ENCODE data around the gene OR10AD1. TPM values are rescaled to one million over a fixed set of nuclear protein-coding genes. Genes with fewer than 3 reads are reported as not detected.

OR10AD1 gene
- total and polyA plus RNA-seq, 2 experiments from 2014 or later, result not detected

DNA sequence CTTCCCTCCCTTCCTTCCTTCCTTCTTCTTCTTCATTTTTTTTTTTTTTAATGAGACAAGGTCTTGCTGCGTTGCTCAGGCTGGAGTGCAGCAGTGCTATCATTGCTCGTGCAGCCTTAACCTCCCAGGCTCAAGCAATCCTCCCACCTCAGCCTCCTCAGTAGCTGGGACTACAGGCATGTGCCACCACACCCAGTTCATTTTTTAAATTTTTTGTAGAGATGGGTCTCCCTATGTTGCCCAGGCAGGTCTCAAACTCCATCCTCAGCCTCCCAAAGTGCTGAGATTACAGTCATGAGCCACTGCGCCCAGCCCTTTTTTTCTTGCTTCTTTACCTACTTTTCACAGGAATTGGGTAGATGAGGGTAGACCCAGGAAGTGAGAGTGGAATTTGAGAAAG, 1.6 kb downstream of the OR10AD1 start:
- Histone ChIP-seq H3K9me3 (ENCODE audit: low read depth) (no peaks in the 10 kb centered on the region), H3K27ac (no peak overlapping the region), H3K36me3 (no peaks in the 10 kb centered on the region), H3K4me3 (no peak overlapping the region), H3K4me1 (ENCODE audit: low read depth) (no peaks in the 10 kb centered on the region), H3K27me3 (peaks cover 3% of the 10 kb centered on the region)
- TF ChIP-seq, protein P1, sequence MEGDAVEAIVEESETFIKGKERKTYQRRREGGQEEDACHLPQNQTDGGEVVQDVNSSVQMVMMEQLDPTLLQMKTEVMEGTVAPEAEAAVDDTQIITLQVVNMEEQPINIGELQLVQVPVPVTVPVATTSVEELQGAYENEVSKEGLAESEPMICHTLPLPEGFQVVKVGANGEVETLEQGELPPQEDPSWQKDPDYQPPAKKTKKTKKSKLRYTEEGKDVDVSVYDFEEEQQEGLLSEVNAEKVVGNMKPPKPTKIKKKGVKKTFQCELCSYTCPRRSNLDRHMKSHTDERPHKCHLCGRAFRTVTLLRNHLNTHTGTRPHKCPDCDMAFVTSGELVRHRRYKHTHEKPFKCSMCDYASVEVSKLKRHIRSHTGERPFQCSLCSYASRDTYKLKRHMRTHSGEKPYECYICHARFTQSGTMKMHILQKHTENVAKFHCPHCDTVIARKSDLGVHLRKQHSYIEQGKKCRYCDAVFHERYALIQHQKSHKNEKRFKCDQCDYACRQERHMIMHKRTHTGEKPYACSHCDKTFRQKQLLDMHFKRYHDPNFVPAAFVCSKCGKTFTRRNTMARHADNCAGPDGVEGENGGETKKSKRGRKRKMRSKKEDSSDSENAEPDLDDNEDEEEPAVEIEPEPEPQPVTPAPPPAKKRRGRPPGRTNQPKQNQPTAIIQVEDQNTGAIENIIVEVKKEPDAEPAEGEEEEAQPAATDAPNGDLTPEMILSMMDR (IDR thresholded peaks at IDR 0.05; ENCODE audit: low read depth, low read length), result no peak
- DNase-seq (ENCODE audit: low read depth in 1 of 2, low spot score in 1 of 2), result no peak

DNA sequence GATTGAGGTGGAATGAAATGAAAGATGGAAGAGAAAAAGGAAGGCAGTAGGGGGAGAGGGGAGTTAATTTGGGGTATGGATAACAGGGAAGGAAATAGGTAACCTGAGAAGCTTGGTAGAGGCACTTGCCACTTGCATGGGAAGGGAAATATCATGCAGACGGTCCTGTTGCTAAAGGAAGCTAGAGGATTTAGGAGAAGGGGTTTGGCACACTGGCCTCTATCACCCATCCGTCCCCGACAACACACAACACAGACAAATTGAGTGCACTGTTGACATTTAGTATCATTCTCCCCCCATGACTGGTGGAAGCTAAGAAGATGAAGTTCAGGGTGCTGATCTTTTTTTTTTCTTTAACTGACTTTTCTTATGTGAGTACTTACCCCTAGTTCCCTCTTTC, 2.0 kb downstream of the OR10AD1 start:
- H3K4me3 ChIP-seq, result no peak overlapping the region
- H3K27me3 ChIP-seq, result peaks cover 3% of the 10 kb centered on the region
- no peaks in the 10 kb centered on the region for H3K36me3 ChIP-seq
- no peaks in the 10 kb centered on the region for H3K9me3 ChIP-seq (ENCODE audit: low read depth)
- TF ChIP-seq, protein P1 (IDR thresholded peaks at IDR 0.05; ENCODE audit: low read depth, low read length), result no peak
- DNase-seq (ENCODE audit: low read depth in 1 of 2, low spot score in 1 of 2), result no peak
- no peaks in the 10 kb centered on the region for H3K4me1 ChIP-seq (ENCODE audit: low read depth)
- H3K27ac ChIP-seq, result no peak overlapping the region

DNA sequence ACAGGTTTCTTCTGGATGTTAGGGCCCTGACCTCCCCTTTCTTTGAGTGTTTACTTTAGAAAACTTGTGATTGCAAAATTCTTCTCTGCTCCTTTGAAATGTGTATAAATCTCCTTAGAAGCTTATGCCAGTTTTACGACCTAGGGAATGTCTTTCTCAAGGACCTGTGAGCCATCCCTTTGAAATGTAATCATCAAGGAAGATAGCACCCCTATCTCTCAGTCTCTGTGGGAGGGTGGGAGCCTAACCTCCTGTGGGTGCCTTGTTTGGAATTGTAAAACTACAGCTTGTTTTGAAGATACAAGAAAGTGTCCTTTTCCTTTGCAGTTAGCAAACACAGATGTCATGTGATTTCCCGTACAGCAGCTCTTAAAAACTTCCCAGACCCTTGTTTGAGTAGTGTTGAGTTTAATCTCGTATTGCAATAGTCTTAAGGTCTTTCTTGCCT, 3.3 kb downstream of the OR10AD1 start:
- TF ChIP-seq, protein P1 (IDR thresholded peaks at IDR 0.05; ENCODE audit: low read depth, low read length), result no peak
- no peak overlapping the region for H3K4me3 ChIP-seq
- DNase-seq (ENCODE audit: low read depth in 1 of 2, low spot score in 1 of 2), result peak in 1 of 2 donors; percentile 57
- no peaks in the 10 kb centered on the region for H3K36me3 ChIP-seq
- H3K27ac ChIP-seq, result no peak overlapping the region
- H3K4me1 ChIP-seq (ENCODE audit: low read depth), result no peaks in the 10 kb centered on the region
- no peaks in the 10 kb centered on the region for H3K9me3 ChIP-seq (ENCODE audit: low read depth)
- peaks cover 13% of the 10 kb centered on the region for H3K27me3 ChIP-seq

DNA sequence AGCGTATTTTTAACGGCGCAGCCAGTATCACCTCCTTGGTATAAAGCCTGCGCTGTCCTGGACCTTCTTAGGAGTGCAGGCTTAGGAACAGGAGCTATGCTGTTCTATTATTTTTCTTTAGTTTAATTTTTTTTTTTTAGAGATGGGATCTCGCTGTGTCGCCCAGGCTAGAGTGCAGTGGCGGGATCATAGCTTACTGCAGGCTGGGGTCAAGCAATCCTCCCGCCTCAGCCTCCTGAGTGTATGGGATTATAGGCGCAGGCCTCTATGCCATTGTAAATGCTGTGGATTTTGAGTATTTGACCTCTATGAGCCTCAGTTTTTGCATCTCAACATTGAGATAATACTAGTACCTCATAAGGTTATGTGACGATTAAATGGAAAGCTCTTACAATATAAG, 4.1 kb downstream of the OR10AD1 start:
- no peaks in the 10 kb centered on the region for H3K36me3 ChIP-seq
- no peak for DNase-seq (ENCODE audit: low read depth in 1 of 2, low spot score in 1 of 2)
- TF ChIP-seq, protein P1 (IDR thresholded peaks at IDR 0.05; ENCODE audit: low read depth, low read length), result no peak
- no peaks in the 10 kb centered on the region for H3K9me3 ChIP-seq (ENCODE audit: low read depth)
- no peak overlapping the region for H3K27ac ChIP-seq
- H3K4me3 ChIP-seq, result no peak overlapping the region
- H3K4me1 ChIP-seq (ENCODE audit: low read depth), result no peaks in the 10 kb centered on the region
- peaks cover 21% of the 10 kb centered on the region for H3K27me3 ChIP-seq

DNA sequence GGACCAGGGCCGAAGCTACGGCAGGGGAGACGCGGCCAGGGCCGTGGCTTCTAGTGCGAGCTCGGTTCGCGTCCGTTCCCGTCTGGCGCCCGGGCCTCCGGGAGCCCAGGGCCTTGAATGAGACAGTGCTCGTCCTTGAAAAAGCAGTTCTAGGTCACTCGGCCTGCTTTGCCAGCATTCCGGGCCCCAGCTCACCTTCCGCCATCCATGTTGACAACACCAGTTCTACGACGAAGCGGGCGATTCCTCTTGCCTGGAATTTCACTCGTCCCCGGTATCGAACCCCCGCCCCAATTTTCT, 4.5 kb downstream of the OR10AD1 start:
- TF ChIP-seq, protein P1 (IDR thresholded peaks at IDR 0.05; ENCODE audit: low read depth, low read length), result no peak
- Histone ChIP-seq H3K27ac (no peak overlapping the region), H3K36me3 (no peaks in the 10 kb centered on the region), H3K4me3 (peak overlapping the region; percentile 39), H3K9me3 (ENCODE audit: low read depth) (no peaks in the 10 kb centered on the region), H3K4me1 (ENCODE audit: low read depth) (no peaks in the 10 kb centered on the region), H3K27me3 (peaks cover 25% of the 10 kb centered on the region)
- peak in 1 of 2 donors; percentile 42 for DNase-seq (ENCODE audit: low read depth in 1 of 2, low spot score in 1 of 2)
